GM19452 (cell line): ENCODE data around the gene STARD3.
"Not testable (repeated sequence)": the region's sequence is repeated elsewhere in the genome, so short reads cannot be mapped to it uniquely, and the experiment has no call there.

Source experiments
- ATAC-seq: cut with Tn5 transposase; IDR thresholded peaks from one replicate; pipeline ENCODE4 v1.9.1; 2021; ENCODE audit not compliant: unreplicated experiment

STARD3 gene

DNA sequence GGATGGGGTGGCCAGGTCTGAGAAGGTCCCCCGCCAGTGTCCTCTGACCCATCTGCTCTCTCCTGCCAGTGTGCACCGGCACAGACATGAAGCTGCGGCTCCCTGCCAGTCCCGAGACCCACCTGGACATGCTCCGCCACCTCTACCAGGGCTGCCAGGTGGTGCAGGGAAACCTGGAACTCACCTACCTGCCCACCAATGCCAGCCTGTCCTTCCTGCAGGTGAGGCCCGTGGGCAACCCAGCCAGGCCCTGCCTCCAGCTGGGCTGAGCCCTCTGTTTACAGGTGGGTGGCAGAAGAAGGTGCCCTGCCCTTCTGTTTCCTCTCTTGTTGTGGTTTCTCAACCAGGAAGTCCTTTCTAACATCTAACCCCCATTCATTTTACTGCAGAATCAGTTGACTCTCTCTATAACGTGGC lies 70.0 kb downstream of the STARD3 start:
- ATAC-seq: no peak

DNA sequence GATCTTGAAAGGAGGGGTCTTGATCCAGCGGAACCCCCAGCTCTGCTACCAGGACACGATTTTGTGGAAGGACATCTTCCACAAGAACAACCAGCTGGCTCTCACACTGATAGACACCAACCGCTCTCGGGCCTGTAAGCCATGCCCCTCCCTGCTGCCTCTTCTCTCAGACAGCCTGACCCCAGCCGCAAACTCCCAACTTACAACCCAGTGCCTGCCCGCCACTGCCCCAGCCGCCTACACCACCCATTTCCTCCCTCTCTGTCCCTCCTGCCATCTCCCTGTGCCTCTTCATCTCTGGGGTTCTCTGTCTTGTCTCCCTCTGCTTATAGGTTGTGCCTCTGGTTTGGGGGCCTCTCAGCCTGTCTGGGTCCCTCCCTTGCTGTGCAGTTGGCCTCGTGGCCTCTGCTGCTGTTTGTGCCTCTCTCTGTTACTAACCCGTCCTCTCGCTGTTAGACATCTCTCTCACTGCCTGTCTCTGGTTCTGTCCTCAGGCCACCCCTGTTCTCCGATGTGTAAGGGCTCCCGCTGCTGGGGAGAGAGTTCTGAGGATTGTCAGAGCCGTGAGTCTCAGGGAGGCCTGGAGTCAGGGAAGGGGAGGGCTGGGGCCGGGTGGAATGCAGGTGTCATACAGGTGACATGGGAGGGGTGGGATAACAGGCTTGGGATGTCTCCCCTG lies 72.5 kb downstream of the STARD3 start:
- no peak for ATAC-seq

DNA sequence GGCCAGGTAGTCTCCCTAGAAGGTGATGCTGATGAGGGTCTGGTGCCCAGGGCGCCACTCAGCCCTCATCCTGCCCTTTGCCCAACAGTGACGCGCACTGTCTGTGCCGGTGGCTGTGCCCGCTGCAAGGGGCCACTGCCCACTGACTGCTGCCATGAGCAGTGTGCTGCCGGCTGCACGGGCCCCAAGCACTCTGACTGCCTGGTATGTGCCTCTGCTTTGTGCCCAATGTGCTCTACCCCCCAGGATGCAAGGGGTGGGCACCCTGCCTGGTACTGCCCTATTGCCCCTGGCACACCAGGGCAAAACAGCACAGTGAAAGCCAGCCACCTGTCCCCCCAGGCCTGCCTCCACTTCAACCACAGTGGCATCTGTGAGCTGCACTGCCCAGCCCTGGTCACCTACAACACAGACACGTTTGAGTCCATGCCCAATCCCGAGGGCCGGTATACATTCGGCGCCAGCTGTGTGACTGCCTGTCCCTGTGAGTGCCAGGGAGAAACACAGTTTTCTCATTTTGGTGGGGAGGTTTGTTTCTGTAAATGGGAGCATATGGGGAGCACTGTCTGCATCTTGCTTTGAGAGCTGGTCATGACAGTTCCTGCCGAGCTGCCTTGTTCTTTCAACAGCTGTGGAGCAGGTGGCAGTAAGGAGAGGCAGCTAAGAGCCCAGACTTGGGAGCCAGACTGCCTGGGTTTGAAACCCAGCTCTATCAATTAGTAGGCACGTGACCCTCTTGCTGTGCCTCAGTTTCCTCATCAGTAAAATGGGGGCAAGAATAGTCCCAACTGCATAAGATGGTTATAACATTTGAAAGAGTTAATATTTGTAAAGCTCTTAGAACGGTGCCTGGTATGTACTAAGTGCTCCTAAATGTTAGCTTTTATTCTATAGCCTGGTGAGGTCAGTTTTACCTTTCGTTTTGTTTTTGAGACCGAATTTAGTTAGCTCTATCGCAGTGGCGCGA lies 73.3 kb downstream of the STARD3 start:
- ATAC-seq: no peak

DNA sequence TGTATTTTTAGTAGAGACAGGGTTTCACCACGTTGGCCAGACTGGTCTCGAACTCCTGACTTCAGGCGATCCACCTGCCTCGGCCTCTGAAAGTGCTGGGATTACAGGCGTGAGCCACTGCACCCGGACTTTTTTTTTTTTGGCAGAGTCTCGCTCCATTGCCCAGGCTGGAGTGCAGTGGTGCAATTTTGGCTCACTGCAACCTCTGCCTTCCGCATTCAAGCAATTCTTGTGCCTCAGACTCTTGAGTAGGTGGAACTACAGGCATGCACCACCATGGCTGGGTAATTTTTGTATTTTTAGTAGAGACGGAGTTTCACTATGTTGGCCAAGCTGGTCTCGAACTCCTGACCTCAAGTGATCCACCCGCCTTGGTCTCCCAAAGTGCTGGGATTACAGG lies 74.1 kb downstream of the STARD3 start:
- ATAC-seq: not testable (repeated sequence)

DNA sequence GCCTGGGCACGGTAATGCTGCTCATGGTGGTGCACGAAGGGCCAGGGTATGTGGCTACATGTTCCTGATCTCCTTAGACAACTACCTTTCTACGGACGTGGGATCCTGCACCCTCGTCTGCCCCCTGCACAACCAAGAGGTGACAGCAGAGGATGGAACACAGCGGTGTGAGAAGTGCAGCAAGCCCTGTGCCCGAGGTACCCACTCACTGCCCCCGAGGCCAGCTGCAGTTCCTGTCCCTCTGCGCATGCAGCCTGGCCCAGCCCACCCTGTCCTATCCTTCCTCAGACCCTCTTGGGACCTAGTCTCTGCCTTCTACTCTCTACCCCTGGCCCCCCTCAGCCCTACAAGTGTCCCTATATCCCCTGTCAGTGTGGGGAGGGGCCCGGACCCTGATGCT lies 74.9 kb downstream of the STARD3 start:
- ATAC-seq: no peak
